ENCODE measurements around the gene RETN. TPM values are rescaled to one million over a fixed set of nuclear protein-coding genes. Genes with fewer than 3 reads are reported as not detected.

The RETN gene
- total RNA-seq, 1 donor from 2014 or later = 4.8 TPM

DNA sequence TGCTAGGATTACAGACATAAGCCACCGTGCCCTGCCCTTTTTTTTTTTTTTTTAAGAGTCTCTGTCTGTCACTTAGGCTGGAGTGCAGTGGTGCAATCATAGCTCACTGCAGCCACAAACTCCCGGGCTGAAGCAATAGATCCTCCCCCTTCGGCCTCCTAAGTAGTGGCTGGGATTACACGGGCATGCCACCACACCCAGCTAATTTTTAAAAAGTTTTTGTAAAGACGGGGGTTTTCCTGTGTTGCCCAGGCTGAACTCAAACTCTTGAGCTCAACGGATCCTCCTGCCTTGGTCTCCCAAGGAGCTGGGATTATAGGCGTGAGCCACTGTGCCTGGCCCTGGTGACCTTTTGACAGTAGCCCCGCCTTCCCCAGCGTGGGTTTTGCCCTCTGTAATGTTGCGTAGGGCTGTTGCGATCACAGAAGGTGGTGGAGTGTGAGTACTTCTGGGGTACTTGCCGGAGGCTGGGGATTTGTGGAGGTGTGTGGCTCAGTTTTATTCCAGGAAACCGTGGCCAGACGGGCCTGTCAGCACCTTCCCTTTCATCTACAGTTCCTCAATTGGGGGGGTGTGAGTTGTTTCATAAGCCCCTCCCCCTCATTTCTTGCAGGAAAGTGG lies 11.6 kb upstream of the RETN start:
- no peak for DNase-seq (ENCODE audit: low spot score)

DNA sequence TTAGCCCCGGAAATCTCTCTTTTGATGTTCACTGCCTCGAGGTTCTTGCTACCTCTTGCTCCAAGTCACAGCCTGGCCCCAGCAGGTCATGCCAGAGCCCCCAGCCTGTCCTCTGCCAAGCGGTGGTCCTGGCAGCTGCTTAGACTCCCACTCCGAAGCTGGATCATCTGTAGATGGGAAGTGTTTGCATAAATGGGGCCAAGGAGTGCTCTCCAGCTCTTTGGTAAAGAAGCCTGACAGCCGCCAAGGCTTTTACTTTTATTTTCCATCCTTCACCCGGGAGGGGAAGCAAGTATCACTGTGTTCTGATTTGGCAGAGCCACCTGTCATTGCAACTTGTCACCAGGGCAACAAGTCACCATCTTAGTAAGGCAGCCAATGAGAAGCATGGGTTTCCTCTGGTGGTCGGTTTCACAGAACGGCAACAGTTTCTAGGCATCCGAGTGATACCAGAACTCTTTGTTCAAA lies 10.6 kb upstream of the RETN start:
- no peak for DNase-seq (ENCODE audit: low spot score)

DNA sequence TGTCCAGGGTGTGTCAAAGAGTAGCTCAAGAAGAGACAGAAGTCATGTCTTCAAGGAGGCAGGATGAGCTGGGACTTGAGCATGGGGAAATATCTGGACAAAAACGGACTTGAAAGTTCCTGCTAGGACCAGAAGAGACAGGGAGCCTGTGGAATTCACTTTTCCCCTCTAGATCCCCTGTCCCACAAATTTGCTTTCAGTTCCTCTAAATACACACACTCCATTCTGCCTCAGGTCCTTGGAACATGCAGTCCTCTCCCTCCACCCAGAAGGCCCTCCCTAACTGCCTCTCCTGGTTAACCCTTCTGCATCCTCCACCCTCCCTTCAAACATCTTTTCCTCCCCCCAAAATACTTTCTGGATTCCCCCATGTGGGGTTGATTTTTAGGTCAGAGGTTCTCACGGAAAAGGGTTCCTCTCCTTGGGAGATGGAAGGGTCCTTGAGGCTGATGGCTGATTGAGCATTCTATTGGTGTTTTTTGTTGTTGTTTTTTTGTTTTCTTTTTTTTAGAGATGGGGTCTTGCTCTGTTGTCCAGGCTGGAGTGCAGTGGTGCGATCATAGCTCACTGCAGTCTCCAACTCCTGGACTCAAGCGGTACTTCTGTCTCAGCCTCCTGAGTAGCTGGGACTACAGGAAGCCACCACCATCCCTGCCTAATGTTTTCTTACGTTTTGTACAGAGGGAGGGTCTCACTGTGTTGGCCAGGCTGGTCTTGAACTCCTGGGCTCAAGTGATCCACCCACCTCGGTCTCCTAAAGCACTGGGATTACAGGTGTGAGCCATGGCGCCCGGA lies 6.9 kb upstream of the RETN start:
- no peak for DNase-seq (ENCODE audit: low spot score)

DNA sequence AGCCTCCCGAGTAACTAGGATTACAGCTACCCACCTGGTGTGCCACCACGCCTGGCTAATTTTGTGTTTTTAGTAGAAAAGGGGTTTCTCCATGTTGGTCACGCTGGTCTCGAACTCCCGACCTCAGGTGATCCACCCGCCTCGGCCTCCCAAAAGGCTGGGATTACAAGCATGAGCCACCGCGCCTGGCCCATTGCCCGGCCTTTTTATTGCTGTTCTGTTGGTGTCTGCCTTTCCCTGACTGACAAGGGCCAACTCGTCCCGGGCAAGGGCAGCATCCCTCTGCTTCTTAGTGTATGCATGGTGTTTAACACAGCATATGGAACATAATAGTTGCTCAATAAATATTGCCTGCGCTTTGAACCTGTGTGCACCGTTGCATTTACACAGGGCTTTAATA lies 6.2 kb upstream of the RETN start:
- no peak for DNase-seq (ENCODE audit: low spot score)

DNA sequence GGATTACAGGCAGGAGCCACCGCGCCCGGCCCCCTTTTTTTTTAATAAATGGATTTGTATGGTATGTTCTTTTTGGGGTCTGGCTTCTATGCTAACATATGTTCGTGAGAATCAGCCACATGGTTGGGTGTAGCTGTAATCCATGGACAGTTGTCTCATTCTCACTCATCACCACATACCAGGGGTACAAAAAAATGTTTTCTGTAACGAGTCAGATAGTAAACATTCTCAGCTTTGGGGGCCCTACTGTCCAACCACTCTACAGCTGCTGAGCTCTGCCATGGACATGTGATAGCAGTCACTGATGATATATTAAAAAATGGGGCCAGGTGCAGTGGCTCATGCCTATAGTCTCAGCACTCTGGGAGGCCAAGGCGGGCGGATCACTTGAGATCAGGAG lies 5.1 kb upstream of the RETN start:
- DNase-seq (ENCODE audit: low spot score) = no peak

DNA sequence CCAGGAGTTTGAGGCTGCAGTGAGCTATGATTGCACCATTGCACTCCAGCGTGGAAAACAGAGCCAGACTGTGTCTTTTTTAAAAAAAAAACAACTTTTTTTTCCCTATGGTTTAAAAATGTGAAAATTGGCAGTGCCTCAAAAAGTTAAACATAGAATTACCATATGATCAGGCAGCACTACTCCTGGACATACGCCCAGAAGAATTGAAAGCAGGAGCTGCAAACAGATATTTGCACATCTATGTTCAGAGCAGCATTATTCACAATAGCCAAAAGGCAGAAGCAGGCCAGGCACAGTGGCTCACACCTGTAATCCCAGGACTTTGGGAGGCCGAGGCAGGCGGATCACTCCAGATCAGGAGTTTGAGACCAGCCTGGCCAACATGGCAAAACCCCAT lies 3.8 kb upstream of the RETN start:
- DNase-seq (ENCODE audit: low spot score) = no peak

DNA sequence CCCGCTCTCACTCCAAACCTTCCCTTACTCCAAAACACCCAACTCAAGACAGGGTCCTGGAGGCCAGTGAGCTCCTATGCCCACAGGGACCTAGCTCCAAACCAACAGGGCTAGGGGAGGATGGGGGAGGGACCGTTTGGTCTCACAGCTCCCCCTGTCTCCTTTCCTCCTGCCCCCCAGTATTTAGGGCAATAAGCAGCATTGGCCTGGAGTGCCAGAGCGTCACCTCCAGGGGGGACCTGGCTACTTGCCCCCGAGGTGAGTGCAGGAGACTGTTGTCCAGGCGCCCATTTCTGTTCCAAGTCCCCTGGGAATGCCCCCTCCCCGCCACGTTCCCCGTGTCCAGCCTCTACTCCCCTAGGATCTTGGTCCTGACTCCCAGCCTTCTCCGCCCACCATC lies 792 bp downstream of the RETN start:
- no peak for DNase-seq (ENCODE audit: low spot score)

DNA sequence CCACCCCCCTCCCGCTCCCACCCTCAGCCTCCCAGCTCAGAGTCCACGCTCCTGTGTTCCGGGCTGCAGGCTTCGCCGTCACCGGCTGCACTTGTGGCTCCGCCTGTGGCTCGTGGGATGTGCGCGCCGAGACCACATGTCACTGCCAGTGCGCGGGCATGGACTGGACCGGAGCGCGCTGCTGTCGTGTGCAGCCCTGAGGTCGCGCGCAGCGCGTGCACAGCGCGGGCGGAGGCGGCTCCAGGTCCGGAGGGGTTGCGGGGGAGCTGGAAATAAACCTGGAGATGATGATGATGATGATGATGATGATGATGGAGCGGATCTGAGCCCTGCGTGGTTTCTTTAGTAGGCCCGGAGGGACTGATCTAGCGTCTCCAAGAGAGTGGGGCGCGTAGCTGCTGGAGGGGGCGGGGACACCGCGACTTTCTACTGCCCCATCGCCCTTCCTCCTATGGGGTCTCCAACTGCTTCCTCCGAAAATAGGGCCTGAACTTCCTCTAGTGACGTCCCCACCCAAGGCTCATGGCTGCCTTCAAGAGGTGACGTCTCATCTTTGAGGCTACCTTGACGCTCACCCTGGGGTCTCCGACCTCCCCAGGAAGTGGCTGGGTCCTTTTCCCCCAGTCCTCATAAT lies 1.4 kb downstream of the RETN start:
- DNase-seq (ENCODE audit: low spot score) = no peak

DNA sequence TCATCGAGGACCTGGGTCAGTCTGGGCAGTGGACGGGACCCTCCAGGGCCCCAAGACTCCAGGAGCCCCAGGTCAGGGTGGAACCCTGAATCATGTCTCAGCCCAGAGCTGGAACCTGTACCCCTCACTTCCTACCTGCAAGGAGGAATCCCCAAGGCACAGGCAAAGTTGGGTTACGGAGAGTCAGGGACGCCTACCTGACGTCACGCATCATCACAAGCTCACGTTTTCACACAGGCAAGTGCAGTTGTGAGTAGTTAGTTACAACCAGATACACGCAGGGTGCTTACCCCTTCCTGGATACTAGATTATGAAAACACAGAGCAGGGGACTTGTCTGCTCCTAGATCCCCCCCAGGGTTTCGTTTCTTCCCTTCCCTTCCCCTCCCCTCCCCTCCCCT lies 1.9 kb downstream of the RETN start:
- no peak for DNase-seq (ENCODE audit: low spot score)

DNA sequence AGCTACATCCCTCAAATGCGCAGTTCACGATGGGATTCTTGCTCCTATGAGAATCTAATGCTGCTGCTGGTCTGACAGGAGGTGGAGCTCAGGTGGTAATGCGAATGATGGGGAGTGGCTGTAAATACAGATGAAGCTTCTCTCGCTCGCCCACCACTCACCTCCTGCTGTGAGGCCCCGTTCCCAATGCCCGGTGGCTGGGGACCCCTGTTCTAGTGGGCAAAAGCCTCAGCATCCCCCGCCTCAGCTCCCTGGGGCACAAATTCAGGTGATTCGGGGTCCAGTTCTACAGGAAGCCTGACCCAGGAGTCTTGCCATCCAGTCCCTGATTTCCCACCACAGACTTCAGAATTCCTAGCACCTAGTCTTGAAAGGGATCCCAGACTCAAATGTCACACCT lies 3.7 kb downstream of the RETN start:
- DNase-seq (ENCODE audit: low spot score) = no peak

DNA sequence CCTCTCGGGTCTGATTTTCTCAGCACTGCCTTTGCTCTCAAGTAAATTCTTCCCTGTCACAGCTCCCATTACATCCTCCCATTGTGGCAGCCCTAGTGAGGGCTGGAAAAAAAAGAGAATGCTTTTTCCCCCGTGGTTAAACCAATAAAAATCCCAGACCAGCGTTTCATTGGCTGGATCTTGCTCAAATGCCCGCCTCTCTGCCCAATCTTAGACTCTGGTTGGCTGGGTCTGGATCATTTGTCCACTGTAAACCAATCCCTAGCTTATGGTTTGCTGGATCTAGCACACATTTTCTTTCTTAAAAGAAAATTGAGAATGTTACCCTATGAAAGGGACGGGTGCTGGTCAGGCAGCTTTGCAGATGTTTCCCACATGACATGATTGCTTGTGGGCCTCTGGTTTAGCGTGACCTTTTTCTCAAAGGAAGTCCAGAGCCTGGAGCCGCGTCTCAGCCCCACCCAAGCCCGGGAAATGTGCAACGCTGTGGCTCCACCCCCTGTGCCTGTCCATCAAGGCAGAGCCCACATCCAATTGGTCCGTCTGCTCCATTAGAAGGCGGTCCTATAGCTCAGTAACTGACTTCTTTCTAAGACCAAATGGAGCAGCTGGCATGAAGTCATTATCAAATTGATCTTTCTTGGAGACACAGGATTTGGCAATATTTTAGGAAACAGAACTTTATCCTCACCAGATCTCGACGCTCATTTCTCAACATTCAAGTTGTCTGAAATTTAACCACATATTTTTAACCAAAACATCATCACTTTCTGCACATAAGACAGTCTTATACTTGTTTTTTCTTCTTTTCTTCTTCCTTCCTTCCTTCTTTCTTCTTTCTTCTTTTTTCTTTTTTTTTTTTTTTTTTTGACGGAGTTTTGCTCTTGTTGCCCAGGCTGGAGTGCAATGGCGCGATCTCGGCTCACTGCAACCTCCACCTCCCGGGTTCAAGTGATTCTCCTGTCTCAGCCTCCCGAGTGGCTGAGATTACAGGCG lies 5.5 kb downstream of the RETN start:
- no peak for DNase-seq (ENCODE audit: low spot score)

DNA sequence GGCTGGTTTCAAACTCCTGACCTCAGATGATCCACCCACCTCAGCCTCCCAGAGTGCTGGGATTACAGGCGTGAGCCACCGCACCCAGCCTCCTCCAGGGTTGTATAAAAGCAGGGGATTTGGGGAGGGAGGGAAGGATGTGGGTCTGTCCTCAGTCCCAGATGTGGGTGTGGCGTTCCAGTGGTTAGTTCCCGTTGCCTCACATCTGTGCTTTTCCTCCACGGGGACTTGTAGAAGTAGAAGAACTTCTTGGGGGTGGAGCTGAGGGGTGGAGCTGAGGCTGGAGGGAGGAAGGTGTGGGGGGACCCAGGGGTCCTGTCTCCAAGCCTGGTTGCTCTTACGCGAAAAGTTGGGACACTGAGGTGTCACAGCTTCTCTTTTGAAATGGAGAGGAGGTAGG lies 7.5 kb downstream of the RETN start:
- DNase-seq (ENCODE audit: low spot score) = no peak

DNA sequence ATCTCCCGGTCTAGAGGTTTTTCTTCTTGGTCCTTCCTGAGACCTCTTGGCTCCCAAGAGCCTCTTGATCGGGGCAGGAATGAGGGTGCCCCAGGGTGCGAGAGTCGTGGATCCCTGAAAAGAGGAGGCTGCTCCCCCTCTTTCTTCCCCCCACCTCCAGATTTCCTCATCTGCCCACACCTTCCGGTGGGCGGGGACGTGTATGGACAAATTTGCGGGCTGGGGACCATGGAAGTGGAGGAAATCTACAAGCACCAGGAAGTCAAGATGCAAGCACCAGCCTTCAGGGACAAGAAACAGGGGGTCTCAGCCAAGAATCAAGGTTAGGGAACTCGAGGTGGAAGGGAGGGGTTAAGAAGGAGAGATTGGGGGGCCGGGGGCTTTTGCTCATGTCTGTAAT lies 8.0 kb downstream of the RETN start, which contains the start of gene MCEMP1:
Gene MCEMP1, plus strand, starts transcription at position 237 of the 400 bp plus-strand sequence. Its CDS starts 31 bp downstream, at position 268.
- DNase-seq (ENCODE audit: low spot score) = no peak

DNA sequence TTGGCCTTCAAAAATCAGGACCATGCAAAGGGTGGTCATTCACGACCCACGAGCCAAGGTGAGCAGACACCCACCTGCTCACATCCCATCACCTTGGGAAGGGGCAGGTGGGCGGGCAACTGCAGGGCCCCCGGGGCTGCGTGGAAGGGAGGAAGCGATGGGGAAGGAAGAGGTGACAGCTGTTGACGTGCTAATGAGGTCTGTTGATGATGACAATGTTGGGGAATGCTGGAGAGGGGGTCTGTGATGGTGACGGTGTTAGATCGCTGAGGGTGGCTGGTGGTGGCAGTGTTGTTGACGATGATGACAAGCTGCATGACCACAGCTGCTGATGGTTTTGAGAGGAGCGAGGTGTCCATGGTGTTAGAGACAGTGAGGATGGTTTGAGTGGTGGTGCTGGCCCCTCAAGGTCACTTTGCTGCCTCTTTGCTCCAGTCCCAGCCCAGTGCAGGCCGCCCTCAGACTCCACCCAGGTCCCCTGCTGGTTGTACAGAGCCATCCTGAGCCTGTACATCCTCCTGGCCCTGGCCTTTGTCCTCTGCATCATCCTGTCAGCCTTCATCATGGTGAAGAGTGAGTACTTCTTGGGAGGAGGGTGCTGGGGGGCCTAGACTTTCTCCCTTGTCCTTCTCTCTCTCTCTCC lies 8.9 kb downstream of the RETN start:
- no peak for DNase-seq (ENCODE audit: low spot score)

DNA sequence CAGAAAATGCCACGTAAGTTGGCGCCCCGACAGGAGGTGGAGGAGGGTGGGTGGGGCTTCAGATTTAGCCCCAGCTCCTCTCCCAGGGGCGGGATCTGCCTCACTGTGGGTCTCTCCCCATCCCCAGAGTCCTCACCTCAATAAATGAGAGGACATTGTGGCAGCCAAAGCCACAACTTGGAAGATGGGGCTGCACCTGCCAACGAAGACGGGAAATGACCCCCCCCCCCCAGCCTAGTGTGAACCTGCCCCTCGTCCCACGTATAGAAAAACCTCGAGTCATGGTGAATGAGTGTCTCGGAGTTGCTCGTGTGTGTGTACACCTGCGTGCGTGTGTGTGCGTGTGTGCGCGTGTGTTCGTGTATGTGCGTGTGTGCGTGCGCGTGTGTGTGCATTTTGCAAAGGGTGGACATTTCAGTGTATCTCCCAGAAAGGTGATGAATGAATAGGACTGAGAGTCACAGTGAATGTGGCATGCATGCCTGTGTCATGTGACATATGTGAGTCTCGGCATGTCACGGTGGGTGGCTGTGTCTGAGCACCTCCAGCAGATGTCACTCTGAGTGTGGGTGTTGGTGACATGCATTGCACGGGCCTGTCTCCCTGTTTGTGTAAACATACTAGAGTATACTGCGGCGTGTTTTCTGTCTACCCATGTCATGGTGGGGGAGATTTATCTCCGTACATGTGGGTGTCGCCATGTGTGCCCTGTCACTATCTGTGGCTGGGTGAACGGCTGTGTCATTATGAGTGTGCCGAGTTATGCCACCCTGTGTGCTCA lies 10.3 kb downstream of the RETN start:
- no peak for DNase-seq (ENCODE audit: low spot score)

DNA sequence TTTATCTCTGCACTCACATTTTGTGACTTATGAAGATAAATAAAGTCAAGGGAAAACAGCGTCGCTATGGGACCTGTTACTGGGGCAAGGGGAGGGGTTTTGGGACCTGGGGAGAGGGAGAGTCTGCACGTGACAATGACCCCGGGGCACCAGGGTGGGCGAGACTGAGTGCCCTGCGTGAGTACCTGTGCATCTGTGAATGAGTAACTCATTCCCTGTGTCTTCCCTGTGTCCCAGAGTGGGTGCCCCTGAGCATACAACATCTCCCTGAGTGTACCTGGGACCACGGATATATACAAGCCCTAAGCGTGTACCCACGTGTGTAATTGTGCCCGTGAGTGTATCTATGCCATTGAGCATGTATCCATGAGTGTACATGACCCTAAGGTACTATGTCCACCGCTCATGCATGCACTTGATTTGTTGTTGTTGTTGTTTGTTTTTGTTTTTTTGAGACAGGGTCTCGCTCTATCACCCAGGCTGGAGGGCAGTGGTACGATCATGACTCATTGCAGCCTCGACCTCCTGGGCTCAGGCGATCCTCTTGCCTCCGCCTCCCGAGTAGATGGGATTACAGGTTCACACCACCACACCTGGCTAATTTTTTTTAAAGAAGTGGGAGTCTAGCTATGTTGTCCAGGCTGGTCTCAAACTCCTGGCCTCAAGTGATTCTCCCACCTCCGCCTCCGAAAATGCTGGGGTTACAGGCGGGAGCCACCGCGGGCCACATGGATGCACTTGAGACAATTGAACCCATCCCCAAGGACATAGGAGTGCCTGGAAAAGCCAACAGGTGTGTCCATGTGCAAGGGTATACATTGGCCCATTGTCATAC lies 11.1 kb downstream of the RETN start:
- DNase-seq (ENCODE audit: low spot score) = no peak

DNA sequence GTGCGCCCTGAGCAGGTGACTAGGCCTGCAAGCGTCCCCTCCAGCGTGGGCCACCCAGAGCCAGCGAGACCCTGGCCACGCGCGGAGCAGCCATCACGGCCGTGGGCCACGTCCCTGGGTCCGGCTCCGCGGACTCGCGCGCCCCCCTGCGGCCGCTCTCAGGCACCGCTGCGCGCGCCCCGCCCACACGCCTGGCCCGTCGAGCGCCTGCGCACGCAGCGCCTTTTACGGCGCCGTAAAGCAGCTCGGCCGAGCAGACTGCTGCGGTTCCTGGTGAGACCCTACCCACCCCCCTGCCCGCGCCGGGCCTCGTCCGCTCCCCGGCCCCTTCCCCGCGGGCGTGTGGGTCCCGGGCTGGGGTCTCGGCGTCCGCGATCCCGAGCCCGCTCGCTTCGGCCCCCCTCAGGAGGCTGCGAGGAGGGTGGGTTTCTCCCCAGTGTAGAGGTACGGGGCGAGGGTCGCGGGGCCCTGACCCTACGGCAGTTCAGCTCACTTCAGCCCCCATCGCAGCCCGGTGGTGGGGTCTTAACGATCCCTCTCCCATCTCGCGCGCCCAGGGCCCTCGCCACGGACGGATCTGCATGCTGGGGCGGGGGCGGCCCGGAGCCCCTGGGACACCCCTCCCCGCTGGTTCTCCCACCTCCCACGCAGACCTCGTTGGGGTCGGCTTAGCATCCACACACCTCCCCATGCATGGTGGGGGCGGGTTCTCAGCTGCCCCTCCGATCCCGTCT lies 11.9 kb downstream of the RETN start, which contains the start of gene TRAPPC5:
Gene TRAPPC5, plus strand, starts transcription at position 228 of the 734 bp plus-strand sequence. CDS start 1,421 bp downstream, outside the sequence.
- peak; percentile 97 for DNase-seq (ENCODE audit: low spot score)

All from mesenteric fat pad (tissue), 1 donor.